Measurements from ENCODE around the gene TSKS.

DNA sequence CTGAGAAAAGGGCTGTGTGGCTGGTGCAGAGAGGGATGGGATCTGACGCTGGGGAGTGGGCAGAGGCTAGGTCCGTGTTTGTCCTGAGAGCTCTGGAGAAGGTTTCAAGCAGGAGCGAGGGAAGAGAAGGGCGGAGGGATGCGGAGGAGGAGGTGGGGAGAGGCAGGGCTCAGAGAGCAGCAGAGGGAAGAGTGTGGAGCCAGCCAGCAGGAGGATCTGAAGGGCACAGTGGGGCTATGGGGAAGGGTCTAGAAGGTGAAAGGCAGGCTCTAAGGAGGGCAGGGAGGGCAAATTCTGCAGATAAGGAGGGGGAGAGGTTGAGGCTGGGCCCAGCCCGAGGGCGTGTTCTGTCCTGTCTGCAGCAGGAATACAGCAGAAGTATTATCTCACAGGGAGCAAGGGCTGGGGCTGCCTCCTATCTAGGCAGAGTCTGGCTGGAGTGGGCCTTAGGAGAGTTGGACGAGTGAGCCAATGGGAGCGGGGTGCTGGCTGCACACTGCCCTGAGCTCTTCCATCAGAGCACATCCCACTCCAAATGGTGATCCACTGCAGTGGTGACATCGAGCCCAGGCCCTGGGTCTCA, 9.8 kb upstream of the TSKS start:
- TF ChIP-seq, protein P1, sequence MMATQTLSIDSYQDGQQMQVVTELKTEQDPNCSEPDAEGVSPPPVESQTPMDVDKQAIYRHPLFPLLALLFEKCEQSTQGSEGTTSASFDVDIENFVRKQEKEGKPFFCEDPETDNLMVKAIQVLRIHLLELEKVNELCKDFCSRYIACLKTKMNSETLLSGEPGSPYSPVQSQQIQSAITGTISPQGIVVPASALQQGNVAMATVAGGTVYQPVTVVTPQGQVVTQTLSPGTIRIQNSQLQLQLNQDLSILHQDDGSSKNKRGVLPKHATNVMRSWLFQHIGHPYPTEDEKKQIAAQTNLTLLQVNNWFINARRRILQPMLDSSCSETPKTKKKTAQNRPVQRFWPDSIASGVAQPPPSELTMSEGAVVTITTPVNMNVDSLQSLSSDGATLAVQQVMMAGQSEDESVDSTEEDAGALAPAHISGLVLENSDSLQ (IDR thresholded peaks at IDR 0.05), result no peak
- TF ChIP-seq POLR2AphosphoS5 (IDR thresholded peaks at IDR 0.05; ENCODE audit: low read length) (no peak), RBBP5 (conservative IDR thresholded peaks at IDR 0.05) (no peak), SIN3A (IDR thresholded peaks at IDR 0.05; ENCODE audit: low read depth, low read length) (no peak), IKZF1 (conservative IDR thresholded peaks at IDR 0.05) (no peak)
- TF ChIP-seq, protein P2, sequence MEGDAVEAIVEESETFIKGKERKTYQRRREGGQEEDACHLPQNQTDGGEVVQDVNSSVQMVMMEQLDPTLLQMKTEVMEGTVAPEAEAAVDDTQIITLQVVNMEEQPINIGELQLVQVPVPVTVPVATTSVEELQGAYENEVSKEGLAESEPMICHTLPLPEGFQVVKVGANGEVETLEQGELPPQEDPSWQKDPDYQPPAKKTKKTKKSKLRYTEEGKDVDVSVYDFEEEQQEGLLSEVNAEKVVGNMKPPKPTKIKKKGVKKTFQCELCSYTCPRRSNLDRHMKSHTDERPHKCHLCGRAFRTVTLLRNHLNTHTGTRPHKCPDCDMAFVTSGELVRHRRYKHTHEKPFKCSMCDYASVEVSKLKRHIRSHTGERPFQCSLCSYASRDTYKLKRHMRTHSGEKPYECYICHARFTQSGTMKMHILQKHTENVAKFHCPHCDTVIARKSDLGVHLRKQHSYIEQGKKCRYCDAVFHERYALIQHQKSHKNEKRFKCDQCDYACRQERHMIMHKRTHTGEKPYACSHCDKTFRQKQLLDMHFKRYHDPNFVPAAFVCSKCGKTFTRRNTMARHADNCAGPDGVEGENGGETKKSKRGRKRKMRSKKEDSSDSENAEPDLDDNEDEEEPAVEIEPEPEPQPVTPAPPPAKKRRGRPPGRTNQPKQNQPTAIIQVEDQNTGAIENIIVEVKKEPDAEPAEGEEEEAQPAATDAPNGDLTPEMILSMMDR (IDR thresholded peaks at IDR 0.05 in 2 of 3, conservative IDR thresholded peaks at IDR 0.05 in 1 of 3; ENCODE audit: control insufficient read depth in 2 of 3, extremely low read depth in 1 of 3, insufficient read depth in 1 of 3, low read depth in 3 of 3, low read length in 3 of 3), result no peak
- TF ChIP-seq, protein P3, sequence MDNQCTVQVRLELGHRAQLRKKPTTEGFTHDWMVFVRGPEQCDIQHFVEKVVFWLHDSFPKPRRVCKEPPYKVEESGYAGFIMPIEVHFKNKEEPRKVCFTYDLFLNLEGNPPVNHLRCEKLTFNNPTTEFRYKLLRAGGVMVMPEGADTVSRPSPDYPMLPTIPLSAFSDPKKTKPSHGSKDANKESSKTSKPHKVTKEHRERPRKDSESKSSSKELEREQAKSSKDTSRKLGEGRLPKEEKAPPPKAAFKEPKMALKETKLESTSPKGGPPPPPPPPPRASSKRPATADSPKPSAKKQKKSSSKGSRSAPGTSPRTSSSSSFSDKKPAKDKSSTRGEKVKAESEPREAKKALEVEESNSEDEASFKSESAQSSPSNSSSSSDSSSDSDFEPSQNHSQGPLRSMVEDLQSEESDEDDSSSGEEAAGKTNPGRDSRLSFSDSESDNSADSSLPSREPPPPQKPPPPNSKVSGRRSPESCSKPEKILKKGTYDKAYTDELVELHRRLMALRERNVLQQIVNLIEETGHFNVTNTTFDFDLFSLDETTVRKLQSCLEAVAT (IDR thresholded peaks at IDR 0.05), result no peak
